OCI-LY1 (cell line): Measurements from ENCODE around the gene PON1.

Experiments
- H2AFZ ChIP-seq: fragments of 200-600 bp; sonication (generic), shearing (Covaris generic); 2 replicates; pipeline ENCODE4 v1.6.0; 2014; ENCODE audit warnings: antibody characterized with exemption, mild to moderate bottlenecking, low read length
- H3F3A ChIP-seq: fragments of 200-600 bp; sonication (generic), shearing (Covaris generic); 2 replicates; pipeline ENCODE4 v1.6.0; 2014; ENCODE audit warnings: mild to moderate bottlenecking, antibody characterized with exemption, low read length, moderate library complexity; ENCODE audit not compliant: insufficient read depth
- H3K27ac ChIP-seq: fragments of 200-600 bp; sonication (generic); 2 replicates; pipeline ENCODE4 v1.5.1; 2014; ENCODE audit warnings: low read length, mixed run types, mild to moderate bottlenecking, low read depth; ENCODE audit not compliant: poor library complexity, severe bottlenecking
- H3K27me3 ChIP-seq: fragments of 200-600 bp; sonication (generic); 2 replicates; pipeline ENCODE4 v1.6.0; 2014; ENCODE audit warnings: antibody characterized with exemption, mild to moderate bottlenecking, low read length, moderate library complexity; ENCODE audit not compliant: insufficient read depth
- H3K36me3 ChIP-seq: fragments of 200-600 bp; sonication (generic); 2 replicates; pipeline ENCODE4 v1.6.1; 2014; ENCODE audit warnings: mild to moderate bottlenecking, antibody characterized with exemption, low read length, moderate library complexity, mixed read lengths; ENCODE audit not compliant: insufficient read depth
- H3K4me1 ChIP-seq: fragments of 200-600 bp; sonication (generic); 2 replicates; pipeline ENCODE4 v1.5.1; 2014; ENCODE audit warnings: mild to moderate bottlenecking, low read length, moderate library complexity; ENCODE audit not compliant: insufficient read depth, severe bottlenecking
- H3K4me2 ChIP-seq: fragments of 200-600 bp; sonication (generic), shearing (Covaris generic); 2 replicates; pipeline ENCODE4 v1.6.1; 2014; ENCODE audit warnings: low read length
- H3K4me3 ChIP-seq: fragments of 200-600 bp; sonication (generic); 2 replicates; pipeline ENCODE4 v1.5.1; 2014; ENCODE audit warnings: low read length, low read depth, mild to moderate bottlenecking, mixed read lengths; ENCODE audit not compliant: poor library complexity, severe bottlenecking
- H3K79me2 ChIP-seq: fragments of 200-600 bp; shearing (Covaris generic); 2 replicates; pipeline ENCODE4 v1.6.1; 2016; ENCODE audit warnings: mixed run types, low read length, mixed read lengths; ENCODE audit not compliant: insufficient read depth
- H3K9ac ChIP-seq: fragments of 200-600 bp; sonication (generic), shearing (Covaris generic); 2 replicates; pipeline ENCODE4 v1.6.1; 2014; ENCODE audit warnings: mild to moderate bottlenecking, low read length, mixed read lengths
- H3K9me2 ChIP-seq: fragments of 200-600 bp; sonication (generic), shearing (Covaris generic); 2 replicates; pipeline ENCODE4 v1.6.1; 2014; ENCODE audit warnings: low read depth, mild to moderate bottlenecking, low read length, mixed read lengths
- H3K9me3 ChIP-seq: fragments of 200-600 bp; shearing (Covaris generic); 2 replicates; pipeline ENCODE4 v1.6.1; 2014; ENCODE audit warnings: low read length, mixed read lengths
- H4K20me1 ChIP-seq: fragments of 200-600 bp; sonication (generic), shearing (Covaris generic); 2 replicates; pipeline ENCODE4 v1.6.0; 2016; ENCODE audit warnings: mild to moderate bottlenecking, low read length; ENCODE audit not compliant: insufficient read depth
- CTCF ChIP-seq: fragments of 200-600 bp; sonication (generic), shearing (Covaris generic); IDR thresholded peaks from 2 replicates; pipeline ENCODE4 v1.5.1; 2017; ENCODE audit warnings: mild to moderate bottlenecking, antibody characterized with exemption, low read length, moderate library complexity, mixed read lengths
- EZH2 ChIP-seq: fragments of 200-600 bp; sonication (generic), shearing (Covaris generic); IDR thresholded peaks from 2 replicates; pipeline ENCODE4 v1.8.0; 2017; ENCODE audit warnings: borderline replicate concordance, mixed run types, mild to moderate bottlenecking, antibody characterized with exemption, low read length, moderate library complexity, mixed read lengths

Gene PON1

GRCh38 chr7:95323410-95324129, 762 bp downstream of the PON1 start:
- Histone ChIP-seq H3K9me2 (no peaks in the 10 kb centered on the region), H3K36me3 (no peaks in the 10 kb centered on the region), H3K27ac (no peak overlapping the region), H3K9ac (no peak overlapping the region), H3K79me2 (no peaks in the 10 kb centered on the region), H3K9me3 (no peaks in the 10 kb centered on the region), H3K4me2 (no peak overlapping the region), H3K4me3 (no peak overlapping the region), H4K20me1 (no peaks in the 10 kb centered on the region), H3K4me1 (no peaks in the 10 kb centered on the region), H2AFZ (no peak overlapping the region), H3K27me3 (no peaks in the 10 kb centered on the region), H3F3A (no peaks in the 10 kb centered on the region)
- TF ChIP-seq EZH2 (no peak), CTCF (no peak)

GRCh38 chr7:95322854-95323253, 1.5 kb downstream of the PON1 start:
- no peak overlapping the region for H3K4me3 ChIP-seq
- no peaks in the 10 kb centered on the region for H3K27me3 ChIP-seq
- H3F3A ChIP-seq, result no peaks in the 10 kb centered on the region
- H3K4me1 ChIP-seq, result no peaks in the 10 kb centered on the region
- H4K20me1 ChIP-seq, result no peaks in the 10 kb centered on the region
- TF ChIP-seq EZH2 (no peak), CTCF (no peak)
- no peak overlapping the region for H3K4me2 ChIP-seq
- H3K79me2 ChIP-seq, result no peaks in the 10 kb centered on the region
- no peak overlapping the region for H3K9ac ChIP-seq
- no peak overlapping the region for H3K27ac ChIP-seq
- H3K36me3 ChIP-seq, result no peaks in the 10 kb centered on the region
- H3K9me2 ChIP-seq, result no peaks in the 10 kb centered on the region
- H2AFZ ChIP-seq, result no peak overlapping the region
- H3K9me3 ChIP-seq, result no peaks in the 10 kb centered on the region

GRCh38 chr7:95322396-95322795, 1.9 kb downstream of the PON1 start:
- Histone ChIP-seq H3K36me3 (no peaks in the 10 kb centered on the region), H3K9me2 (no peaks in the 10 kb centered on the region), H3K9me3 (no peaks in the 10 kb centered on the region), H3K9ac (no peak overlapping the region), H3K4me2 (no peak overlapping the region), H3F3A (no peaks in the 10 kb centered on the region), H4K20me1 (no peaks in the 10 kb centered on the region), H3K4me3 (no peak overlapping the region), H3K79me2 (no peaks in the 10 kb centered on the region), H2AFZ (no peak overlapping the region), H3K27ac (no peak overlapping the region), H3K4me1 (no peaks in the 10 kb centered on the region), H3K27me3 (no peaks in the 10 kb centered on the region)
- TF ChIP-seq EZH2 (no peak), CTCF (no peak)
